Measurements from ENCODE around the gene DCST1. TPM values are rescaled to one million over a fixed set of nuclear protein-coding genes. Genes with fewer than 3 reads are reported as not detected.

The DCST1 gene
- total RNA-seq, 1 experiment from 2014 or later: not detected

DNA sequence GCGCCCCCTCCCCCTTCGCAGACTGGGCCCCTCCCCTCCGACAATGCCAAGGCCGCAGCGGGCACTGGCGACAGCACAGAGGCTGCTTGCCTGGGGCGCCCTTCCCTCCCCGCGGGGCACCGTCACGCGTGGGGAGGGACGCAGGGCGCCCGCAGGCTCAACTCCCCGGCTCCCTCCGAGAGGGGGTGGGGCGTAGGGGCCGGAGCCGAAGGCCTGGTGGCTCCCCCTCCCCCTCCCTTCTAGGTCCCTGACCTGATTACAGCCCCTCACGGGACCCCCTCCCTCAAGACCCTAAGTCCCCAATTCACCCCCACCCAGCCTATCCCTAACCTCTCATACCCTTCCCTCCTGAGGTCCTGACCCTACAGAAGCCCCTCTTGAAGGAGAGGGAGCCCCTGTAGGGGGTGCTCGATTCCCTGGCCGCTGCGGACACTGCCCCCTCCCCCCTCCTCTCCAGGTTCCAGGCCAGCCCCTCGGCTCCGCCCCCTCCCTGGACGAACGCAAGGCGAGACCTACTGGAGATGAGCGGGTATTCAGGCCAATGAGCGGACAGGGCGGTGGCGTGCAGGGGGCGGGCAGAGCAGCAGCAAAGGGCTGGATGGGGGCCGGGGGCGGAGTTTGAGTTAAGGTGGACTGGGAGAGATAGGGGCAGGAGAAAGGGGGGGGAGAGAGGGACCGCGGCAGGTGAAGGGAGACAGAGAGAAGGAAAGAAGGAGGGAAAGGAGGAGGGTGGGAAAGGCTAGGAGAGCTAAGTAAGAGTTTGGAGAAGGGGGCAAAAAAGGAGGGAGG, 31.8 kb upstream of the DCST1 start:
- Histone ChIP-seq H3K4me2 (ENCODE audit: low read length) (peak overlapping the region; percentile 97), H3K9me2 (replicated peaks; ENCODE audit: low read length) (no peaks in the 10 kb centered on the region), H3K36me3 (ENCODE audit: low read depth, low read length) (peaks cover 9% of the 10 kb centered on the region; the same call in 1 of the 2 replicates), H2AFZ (ENCODE audit: low read length) (peak overlapping the region; percentile 68), H3K4me3 (ENCODE audit: low read length) (peak overlapping the region; percentile 83), H3K27me3 (ENCODE audit: low read length) (no peaks in the 10 kb centered on the region), H3K79me2 (ENCODE audit: low read length) (peaks cover 43% of the 10 kb centered on the region), H4K20me1 (ENCODE audit: low read length) (no peaks in the 10 kb centered on the region), H3K4me1 (ENCODE audit: insufficient read depth, low read length) (peaks cover 49% of the 10 kb centered on the region), H3F3A (ENCODE audit: low read length, unreplicated experiment) (peaks cover 4% of the 10 kb centered on the region), H3K9me3 (ENCODE audit: low read length) (no peaks in the 10 kb centered on the region), H3K9ac (ENCODE audit: low read length) (peak overlapping the region; percentile 70), H3K27ac (ENCODE audit: low read length) (peak overlapping the region; percentile 77)
- DNase-seq (peak; percentile 99), ATAC-seq (peak; percentile 54)
- no peak for TF ChIP-seq EZH2 (IDR thresholded peaks at IDR 0.05; ENCODE audit: low read length, unreplicated experiment)
- TF ChIP-seq, protein P1, sequence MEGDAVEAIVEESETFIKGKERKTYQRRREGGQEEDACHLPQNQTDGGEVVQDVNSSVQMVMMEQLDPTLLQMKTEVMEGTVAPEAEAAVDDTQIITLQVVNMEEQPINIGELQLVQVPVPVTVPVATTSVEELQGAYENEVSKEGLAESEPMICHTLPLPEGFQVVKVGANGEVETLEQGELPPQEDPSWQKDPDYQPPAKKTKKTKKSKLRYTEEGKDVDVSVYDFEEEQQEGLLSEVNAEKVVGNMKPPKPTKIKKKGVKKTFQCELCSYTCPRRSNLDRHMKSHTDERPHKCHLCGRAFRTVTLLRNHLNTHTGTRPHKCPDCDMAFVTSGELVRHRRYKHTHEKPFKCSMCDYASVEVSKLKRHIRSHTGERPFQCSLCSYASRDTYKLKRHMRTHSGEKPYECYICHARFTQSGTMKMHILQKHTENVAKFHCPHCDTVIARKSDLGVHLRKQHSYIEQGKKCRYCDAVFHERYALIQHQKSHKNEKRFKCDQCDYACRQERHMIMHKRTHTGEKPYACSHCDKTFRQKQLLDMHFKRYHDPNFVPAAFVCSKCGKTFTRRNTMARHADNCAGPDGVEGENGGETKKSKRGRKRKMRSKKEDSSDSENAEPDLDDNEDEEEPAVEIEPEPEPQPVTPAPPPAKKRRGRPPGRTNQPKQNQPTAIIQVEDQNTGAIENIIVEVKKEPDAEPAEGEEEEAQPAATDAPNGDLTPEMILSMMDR (conservative IDR thresholded peaks at IDR 0.05; ENCODE audit: low read depth, low read length): peak; percentile 81
- POLR2A ChIA-PET (ENCODE audit: unreplicated experiment): interaction anchor here (0.6 kb wide), 1 partner anchor 18 kb away, joined by 8 read pairs; no protein-coding TSS in a partner anchor
- CTCF ChIA-PET: interaction anchor here (0.6 to 4.1 kb wide), 5 partner anchors 16 to 128 kb away, joined by 5 to 16 read pairs (median 10); partner anchors contain the start of gene PYGO2
- BruUV-seq (replicated peaks): no TSS peak
- intact Hi-C loops (cut with micrococcal nuclease): loop anchor here (1.0 to 2.0 kb wide), 5 partner anchors 19 to 83 kb away; partner anchors contain the start of genes ADAM15, CKS1B, FLAD1 and PYGO2

GRCh38 chr1:155002464-155003226, 31.0 kb upstream of the DCST1 start, which contains the start of gene ZBTB7B:
TSS of gene ZBTB7B (plus strand) at chr1:155002802. CDS start at chr1:155014661, 11,859 bp downstream.
- H3K9me3 ChIP-seq (ENCODE audit: low read length): no peaks in the 10 kb centered on the region
- ATAC-seq: peak; percentile 1
- no peaks in the 10 kb centered on the region for H3K9me2 ChIP-seq (replicated peaks; ENCODE audit: low read length)
- H4K20me1 ChIP-seq (ENCODE audit: low read length): 0 out of 2 replicates have a peak, but pooled peaks cover 3% of the 10 kb centered on the region
- H3K9ac ChIP-seq (ENCODE audit: low read length): peak within 1 kb of the TSS; percentile 74
- CTCF ChIA-PET: interaction anchor here (0.6 to 4.1 kb wide), 5 partner anchors 15 to 127 kb away, joined by 5 to 16 read pairs (median 10); partner anchors contain the start of gene PYGO2
- peaks cover 51% of the 10 kb centered on the region for H3K79me2 ChIP-seq (ENCODE audit: low read length)
- intact Hi-C loops (cut with micrococcal nuclease): loop anchor here (2.0 kb wide), 2 partner anchors 48 to 82 kb away; partner anchors contain the start of gene ADAM15
- TF ChIP-seq EZH2 (IDR thresholded peaks at IDR 0.05; ENCODE audit: low read length, unreplicated experiment): no peak
- TF ChIP-seq, protein P1 (conservative IDR thresholded peaks at IDR 0.05; ENCODE audit: low read depth, low read length): no peak
- no peak for TF ChIP-seq EZH2phosphoT487 (IDR thresholded peaks at IDR 0.05; ENCODE audit: borderline replicate concordance, low read length)
- POLR2A ChIA-PET (ENCODE audit: unreplicated experiment): interaction anchor here (0.5 to 0.6 kb wide), 4 partner anchors 17 to 956 kb away, joined by 3 to 8 read pairs (median 6); no protein-coding TSS in a partner anchor
- H3K27me3 ChIP-seq (ENCODE audit: low read length): no peaks in the 10 kb centered on the region
- H3K27ac ChIP-seq (ENCODE audit: low read length): peak within 1 kb of the TSS; percentile 88
- H3K4me2 ChIP-seq (ENCODE audit: low read length): peak within 1 kb of the TSS; percentile 98
- H3K4me3 ChIP-seq (ENCODE audit: low read length): peak within 1 kb of the TSS; percentile 83
- peak within 1 kb of the TSS; percentile 68 for H2AFZ ChIP-seq (ENCODE audit: low read length)
- peaks cover 57% of the 10 kb centered on the region for H3K4me1 ChIP-seq (ENCODE audit: insufficient read depth, low read length)
- peaks cover 9% of the 10 kb centered on the region; the same call in 1 of the 2 replicates for H3K36me3 ChIP-seq (ENCODE audit: low read depth, low read length)
- peak; percentile 30 for DNase-seq
- TSS peak; percentile 47 for BruUV-seq (replicated peaks)
- peaks cover 4% of the 10 kb centered on the region for H3F3A ChIP-seq (ENCODE audit: low read length, unreplicated experiment)
